Mesothelial cell of epicardium (in vitro differentiated cells): ENCODE results near the gene ZBTB8OS. TPM values are rescaled to one million over a fixed set of nuclear protein-coding genes. Genes with fewer than 3 reads are reported as not detected.
A peak's percentile ranks its signal among the peaks of the same experiment; 100 is the strongest.
"Not testable (repeated sequence)": the region's sequence is repeated elsewhere in the genome, so short reads cannot be mapped to it uniquely, and the experiment has no call there.

ENCODE experiments used
- DNase-seq, 2 experiments: peaks; one replicate each; pipeline ENCODE4 v3.0.0; 2021; ENCODE audit warnings: low spot score in 2 of 2; ENCODE audit not compliant: unreplicated experiment in 2 of 2
- H3K27ac Mint-ChIP-seq: 2 replicates; pipeline ENCODE4 v1.8.0; 2021; ENCODE audit warnings: mixed read lengths
- H3K27me3 Mint-ChIP-seq: 2 replicates; pipeline ENCODE4 v1.8.0; 2021; ENCODE audit warnings: low read depth, mixed read lengths
- H3K36me3 Mint-ChIP-seq: 2 replicates; pipeline ENCODE4 v1.8.0; 2021; ENCODE audit warnings: mixed read lengths
- H3K4me1 Mint-ChIP-seq: 2 replicates; pipeline ENCODE4 v1.8.0; 2021; ENCODE audit warnings: mixed read lengths
- H3K4me3 Mint-ChIP-seq: 2 replicates; pipeline ENCODE4 v1.8.0; 2021; ENCODE audit warnings: mild to moderate bottlenecking, moderate library complexity, mixed read lengths
- H3K9me3 Mint-ChIP-seq: 2 replicates; pipeline ENCODE4 v1.8.0; 2021; ENCODE audit warnings: mixed read lengths
- total RNA-seq: library from RNA; stranded (reverse); gene quantifications from 3 replicates; pipeline ENCODE4 v1.2.1, GENCODE V29; 2021
- TF ChIP-seq, protein P1 (sequence below): fragments of 200-600 bp; sonication (generic); IDR thresholded peaks from one replicate; pipeline ENCODE4 v1.5.0; 2021; ENCODE audit warnings: antibody characterized with exemption; ENCODE audit not compliant: unreplicated experiment

ZBTB8OS gene
- total RNA-seq, result 37.8 to 41.3 TPM (median 39.3 TPM) in 3 replicates

DNA sequence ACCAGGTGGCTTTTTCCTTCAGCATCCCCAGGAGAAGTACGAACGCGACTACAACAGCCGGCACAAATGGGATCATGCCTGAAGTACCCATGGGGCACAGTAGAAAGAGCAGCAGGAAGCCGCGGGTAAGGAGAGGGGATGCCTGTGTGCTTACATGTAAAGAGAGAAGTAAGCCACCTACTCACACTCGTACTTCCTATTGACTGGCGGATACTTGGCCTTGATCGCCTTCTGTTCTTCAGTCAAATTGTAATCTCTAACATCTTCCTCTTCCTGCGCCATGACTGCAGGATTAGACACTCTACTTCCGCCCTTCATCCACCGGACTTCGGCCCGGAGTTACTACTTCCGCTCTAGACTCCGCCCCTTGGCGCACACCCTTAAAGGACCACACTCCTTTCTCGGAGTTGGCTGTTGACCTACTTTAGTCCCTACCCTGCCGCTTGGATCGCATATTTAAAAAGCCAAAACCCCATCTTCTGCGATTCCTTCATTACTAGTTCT is at the start of gene ZBTB8OS:
Gene ZBTB8OS (minus strand): TSS at position 303 of the 504 bp plus-strand sequence. CDS start 21 bp downstream, at position 282.
- Mint-ChIP-seq H3K36me3 (peaks cover 10% of the 10 kb centered on the region), H3K4me1 (peaks cover 44% of the 10 kb centered on the region), H3K9me3 (no peaks in the 10 kb centered on the region), H3K4me3 (peak within 1 kb of the TSS; percentile 82), H3K27me3 (no peaks in the 10 kb centered on the region), H3K27ac (peak within 1 kb of the TSS; percentile 99)
- DNase-seq, result peak; percentile 68 to 80
- TF ChIP-seq, protein P1, sequence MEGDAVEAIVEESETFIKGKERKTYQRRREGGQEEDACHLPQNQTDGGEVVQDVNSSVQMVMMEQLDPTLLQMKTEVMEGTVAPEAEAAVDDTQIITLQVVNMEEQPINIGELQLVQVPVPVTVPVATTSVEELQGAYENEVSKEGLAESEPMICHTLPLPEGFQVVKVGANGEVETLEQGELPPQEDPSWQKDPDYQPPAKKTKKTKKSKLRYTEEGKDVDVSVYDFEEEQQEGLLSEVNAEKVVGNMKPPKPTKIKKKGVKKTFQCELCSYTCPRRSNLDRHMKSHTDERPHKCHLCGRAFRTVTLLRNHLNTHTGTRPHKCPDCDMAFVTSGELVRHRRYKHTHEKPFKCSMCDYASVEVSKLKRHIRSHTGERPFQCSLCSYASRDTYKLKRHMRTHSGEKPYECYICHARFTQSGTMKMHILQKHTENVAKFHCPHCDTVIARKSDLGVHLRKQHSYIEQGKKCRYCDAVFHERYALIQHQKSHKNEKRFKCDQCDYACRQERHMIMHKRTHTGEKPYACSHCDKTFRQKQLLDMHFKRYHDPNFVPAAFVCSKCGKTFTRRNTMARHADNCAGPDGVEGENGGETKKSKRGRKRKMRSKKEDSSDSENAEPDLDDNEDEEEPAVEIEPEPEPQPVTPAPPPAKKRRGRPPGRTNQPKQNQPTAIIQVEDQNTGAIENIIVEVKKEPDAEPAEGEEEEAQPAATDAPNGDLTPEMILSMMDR, result no peak

DNA sequence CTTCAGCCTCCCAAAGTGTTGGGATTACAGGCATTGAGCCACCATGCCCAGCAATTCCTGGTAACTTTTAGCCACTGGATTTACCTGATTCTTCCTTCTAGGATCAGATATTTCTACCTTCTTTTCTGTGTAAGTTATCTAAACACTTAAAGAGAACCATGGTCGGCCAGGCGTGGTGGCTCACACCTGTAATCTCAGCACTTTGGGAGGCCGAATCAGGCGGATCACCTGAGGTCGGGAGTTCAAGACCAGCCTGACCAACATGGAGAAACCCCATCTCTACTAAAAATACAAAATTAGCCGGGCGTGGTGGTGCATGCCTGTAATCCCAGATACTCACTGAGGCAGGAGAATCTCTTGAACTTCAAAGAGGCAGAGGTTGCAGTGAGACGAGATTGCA is 46.6 kb upstream of the ZBTB8OS start:
- peaks cover 11% of the 10 kb centered on the region for H3K36me3 Mint-ChIP-seq
- DNase-seq, H3K27ac Mint-ChIP-seq, H3K4me1 Mint-ChIP-seq, H3K9me3 Mint-ChIP-seq, H3K4me3 Mint-ChIP-seq, H3K27me3 Mint-ChIP-seq: not testable (repeated sequence)

- no peak overlapping the region for H3K4me3 Mint-ChIP-seq
- H3K36me3 Mint-ChIP-seq, result peaks cover 11% of the 10 kb centered on the region
- no peaks in the 10 kb centered on the region for H3K27me3 Mint-ChIP-seq
- TF ChIP-seq, protein P1, result no peak
- DNase-seq, result no peak
- H3K27ac Mint-ChIP-seq, result no peak overlapping the region
- no peaks in the 10 kb centered on the region for H3K9me3 Mint-ChIP-seq
- H3K4me1 Mint-ChIP-seq, result no peaks in the 10 kb centered on the region
These were observed 45.7 kb upstream of the ZBTB8OS start for GRCh38 chr1:32696041-32696440.

DNA sequence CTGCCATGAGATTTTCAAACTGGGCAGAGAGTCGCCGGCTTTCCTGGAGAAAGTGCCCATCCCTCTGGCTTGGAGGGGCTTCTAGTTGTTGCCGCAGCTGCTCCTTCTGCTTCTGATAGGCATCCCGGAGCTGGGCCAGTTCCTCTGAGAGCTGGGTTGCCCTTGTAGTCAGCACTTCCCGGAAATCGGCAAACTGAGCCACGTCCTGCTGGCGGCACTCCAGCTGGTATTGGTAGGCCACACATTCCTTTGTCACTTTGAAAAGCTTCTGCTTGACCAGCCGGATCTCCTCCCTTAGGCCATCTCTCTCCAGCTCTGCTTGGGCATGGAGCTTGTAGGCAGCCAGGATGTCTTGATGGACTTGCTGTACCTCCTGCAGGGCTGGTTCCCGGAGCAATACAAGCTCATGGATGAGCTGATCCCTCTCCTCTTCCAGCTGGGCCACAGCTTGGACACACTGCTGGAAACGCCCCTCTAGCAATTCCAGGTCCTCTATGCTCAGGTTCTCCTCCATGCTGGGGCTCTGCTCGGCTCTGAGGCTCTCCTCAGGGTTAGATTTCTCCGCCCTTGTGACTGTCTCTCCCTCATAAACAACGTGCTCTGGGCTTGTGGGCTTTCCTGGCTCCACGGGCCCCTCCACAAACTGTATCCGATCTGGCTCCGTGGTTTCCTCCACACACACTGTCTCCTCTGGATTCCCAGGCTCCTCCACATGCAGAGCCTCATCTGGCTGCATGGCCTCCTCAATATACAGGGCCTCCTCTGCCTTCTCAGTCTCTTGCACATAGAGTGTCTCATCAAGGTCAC is 45.0 kb upstream of the ZBTB8OS start:
- DNase-seq, result no peak
- no peak overlapping the region for H3K27ac Mint-ChIP-seq
- no peak overlapping the region for H3K4me3 Mint-ChIP-seq
- TF ChIP-seq, protein P1, result no peak
- no peaks in the 10 kb centered on the region for H3K4me1 Mint-ChIP-seq
- peaks cover 11% of the 10 kb centered on the region for H3K36me3 Mint-ChIP-seq
- H3K27me3 Mint-ChIP-seq, result no peaks in the 10 kb centered on the region
- H3K9me3 Mint-ChIP-seq, result no peaks in the 10 kb centered on the region

DNA sequence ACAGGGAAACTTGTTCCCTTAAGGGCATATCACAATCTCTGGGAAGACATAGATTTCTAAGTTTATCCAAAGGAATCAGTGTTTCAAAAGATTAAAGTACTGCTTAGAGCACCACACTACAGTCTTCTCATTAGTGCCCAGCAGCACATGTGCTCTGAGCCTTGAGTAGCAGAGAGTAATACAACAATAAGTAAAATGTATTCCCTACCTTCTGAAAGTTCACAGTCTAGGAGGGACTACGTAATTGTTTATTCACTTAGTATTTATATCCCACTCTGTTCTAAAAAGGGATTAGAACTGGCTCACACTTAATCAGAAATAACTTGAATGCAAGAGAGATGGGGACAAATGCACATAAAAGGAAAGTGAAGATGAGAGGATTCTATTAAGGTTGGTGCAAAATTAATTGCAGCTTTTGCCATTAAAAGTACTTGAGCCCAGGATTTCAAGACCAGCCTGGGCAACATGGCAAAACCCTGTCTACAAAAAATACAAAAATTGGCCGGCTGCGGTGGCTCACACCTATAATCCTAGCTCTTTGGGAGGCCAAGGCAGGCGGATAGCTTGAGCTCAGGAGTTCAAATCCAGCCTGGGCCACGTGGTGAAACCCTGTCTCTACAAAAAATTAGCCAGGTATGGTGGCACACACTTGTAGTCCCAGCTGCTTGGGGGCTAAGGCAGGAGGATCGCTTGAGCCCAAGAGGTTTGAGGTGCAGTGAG is 43.3 kb upstream of the ZBTB8OS start:
- TF ChIP-seq, protein P1, result no peak
- no peak for DNase-seq
- H3K9me3 Mint-ChIP-seq, result no peaks in the 10 kb centered on the region
- no peak overlapping the region for H3K4me3 Mint-ChIP-seq
- H3K27me3 Mint-ChIP-seq, result no peaks in the 10 kb centered on the region
- no peak overlapping the region for H3K27ac Mint-ChIP-seq
- no peaks in the 10 kb centered on the region for H3K4me1 Mint-ChIP-seq
- H3K36me3 Mint-ChIP-seq, result peaks cover 11% of the 10 kb centered on the region

DNA sequence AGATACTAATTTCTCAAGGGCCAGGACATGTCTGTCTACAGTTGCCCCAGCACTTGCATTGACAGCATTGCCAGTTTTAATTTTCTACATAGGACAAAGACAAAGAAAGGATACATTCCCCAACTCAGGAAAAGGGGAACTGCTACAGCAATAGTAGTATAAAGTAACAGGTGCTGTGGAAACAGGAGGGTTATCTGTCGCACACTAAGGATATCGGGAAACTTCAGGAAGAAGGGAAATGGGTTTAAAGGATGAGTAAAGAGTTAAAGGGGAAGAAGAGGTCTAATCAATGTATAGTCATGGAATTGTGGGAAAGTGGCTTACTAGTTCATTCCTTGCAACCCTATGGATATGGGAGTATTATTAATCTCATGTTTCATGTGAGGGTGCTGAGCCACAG is 36.0 kb upstream of the ZBTB8OS start:
- Mint-ChIP-seq H3K27me3 (no peaks in the 10 kb centered on the region), H3K27ac (peak overlapping the region; percentile 27), H3K36me3 (peaks cover 13% of the 10 kb centered on the region), H3K4me3 (no peak overlapping the region), H3K9me3 (no peaks in the 10 kb centered on the region), H3K4me1 (no peaks in the 10 kb centered on the region)
- no peak for DNase-seq
- TF ChIP-seq, protein P1, result no peak
